HepG2 (cell line): Measurements from ENCODE around the gene FAM25A.
"Not testable (repeated sequence)": the region's sequence is repeated elsewhere in the genome, so short reads cannot be mapped to it uniquely, and the experiment has no call there.

ENCODE experiments used
- AGO2 ChIP-seq: fragments of 200-400 bp; formaldehyde crosslinking; optimal IDR thresholded peaks from 2 replicates; pipeline ENCODE3; 2017; ENCODE audit warnings: mild to moderate bottlenecking, low read depth, low read length, moderate library complexity
- CTCF ChIP-seq: sonication (generic); formaldehyde crosslinking; IDR thresholded peaks from 2 replicates; pipeline ENCODE4 v1.5.0; 2020; ENCODE audit warnings: mild to moderate bottlenecking, missing genetic modification reagents, moderate library complexity
- DZIP1 ChIP-seq: sonication (generic); formaldehyde crosslinking; IDR thresholded peaks from 2 replicates; pipeline ENCODE4 v1.5.0; 2020; ENCODE audit warnings: mild to moderate bottlenecking, missing genetic modification reagents
- EZH2 ChIP-seq: conservative IDR thresholded peaks from 2 replicates; pipeline ENCODE4 v1.6.1; 2012; ENCODE audit warnings: mild to moderate bottlenecking, low read depth, low read length, moderate library complexity
- GATAD2A ChIP-seq: IDR thresholded peaks from 2 replicates; pipeline ENCODE4 v1.6.1; 2016
- IRX3 ChIP-seq: sonication (generic); formaldehyde crosslinking; IDR thresholded peaks from 2 replicates; pipeline ENCODE4 v1.8.1; 2023; ENCODE audit warnings: mild to moderate bottlenecking, low read depth, missing genetic modification reagents, borderline replicate concordance
- POLR2A ChIP-seq, 2 experiments: IDR thresholded peaks; 2 replicates each; pipeline ENCODE4 v1.6.1; 2011; ENCODE audit warnings: low read depth in 2 of 2, low read length in 2 of 2, mild to moderate bottlenecking in 1 of 2, moderate library complexity in 1 of 2; ENCODE audit not compliant: insufficient read depth in 1 of 2
- POLR2AphosphoS5 ChIP-seq: IDR thresholded peaks from 2 replicates; pipeline ENCODE4 v1.6.1; 2012; ENCODE audit warnings: low read depth, low read length
- SAFB2 ChIP-seq: sonication (generic); formaldehyde crosslinking; IDR thresholded peaks from 2 replicates; pipeline ENCODE4 v1.5.1; 2020; ENCODE audit warnings: missing genetic modification reagents, low read depth, mild to moderate bottlenecking, borderline replicate concordance

DNA sequence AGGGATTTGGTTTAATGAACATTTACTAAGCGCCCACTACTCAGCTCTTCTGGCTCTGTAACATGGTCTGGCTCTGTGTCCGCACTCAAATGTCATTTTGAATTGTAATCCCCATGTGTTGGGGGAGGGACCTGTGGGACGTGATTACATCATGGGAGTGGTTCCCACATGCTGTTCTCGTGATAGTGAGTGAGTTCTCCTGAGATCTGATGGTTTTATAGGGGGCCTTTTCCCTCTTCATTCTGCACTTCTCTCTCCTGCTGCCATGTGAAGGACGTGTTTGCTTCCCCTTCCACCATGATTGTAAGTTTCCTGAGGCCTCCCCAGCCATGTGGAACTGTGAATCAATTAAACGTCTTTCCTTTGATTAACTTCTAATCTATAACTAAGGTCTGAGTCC is 39.1 kb upstream of the FAM25A start:
- TF ChIP-seq IRX3 (CRISPR knock-in tag); EZH2; GATAD2A; CTCF (CRISPR knock-in tag); AGO2; POLR2AphosphoS5; SAFB2 (CRISPR knock-in tag); DZIP1 (CRISPR knock-in tag); POLR2A (IDR thresholded peaks at IDR 0.05; ENCODE audit: insufficient read depth in 1 of 2, low read depth in 2 of 2, low read length in 2 of 2): not testable (repeated sequence)
